K562 (cell line): ENCODE data around the gene ZNF566. TPM values are rescaled to one million over a fixed set of nuclear protein-coding genes. Genes with fewer than 3 reads are reported as not detected.

ENCODE experiments used
- ETV5 ChIP-seq: sonication (generic); formaldehyde crosslinking; IDR thresholded peaks from 2 replicates; pipeline ENCODE4 v1.4.0; 2020; ENCODE audit warnings: low read depth, mild to moderate bottlenecking, missing genetic modification reagents
- FOXO4 ChIP-seq: fragments of 450-650 bp; formaldehyde crosslinking; IDR thresholded peaks from 2 replicates; pipeline ENCODE4 v1.4.0; 2020; ENCODE audit warnings: mild to moderate bottlenecking, moderate library complexity
- HMBOX1 ChIP-seq: sonication (generic); IDR thresholded peaks from 2 replicates; pipeline ENCODE4 v1.6.1; 2016
- NR1H2 ChIP-seq: sonication (generic); formaldehyde crosslinking; IDR thresholded peaks from 2 replicates; pipeline ENCODE4 v1.4.0; 2020; ENCODE audit warnings: mild to moderate bottlenecking, missing genetic modification reagents
- POLR2H ChIP-seq: IDR thresholded peaks from 2 replicates; pipeline ENCODE4 v1.6.1; 2016; ENCODE audit warnings: missing genetic modification characterization, low read depth, mild to moderate bottlenecking, control low read depth, missing compliant biosample characterization, moderate library complexity
- RBM39 ChIP-seq: fragments of 200-400 bp; formaldehyde crosslinking; optimal IDR thresholded peaks from 2 replicates; pipeline ENCODE3; 2018; ENCODE audit warnings: low read depth, low read length
- ZFP36 ChIP-seq: fragments of 150-350 bp; IDR thresholded peaks from 2 replicates; pipeline ENCODE4 v1.6.1; 2018; ENCODE audit warnings: low read length, low read depth; ENCODE audit not compliant: partially characterized antibody
- ZNF444 ChIP-seq: fragments of 250-450 bp; sonication (Bioruptor Pico); IDR thresholded peaks from 2 replicates; pipeline ENCODE4 v1.4.0; 2020; ENCODE audit warnings: mild to moderate bottlenecking, moderate library complexity
- ZNF75A ChIP-seq: fragments of 450-650 bp; formaldehyde crosslinking; IDR thresholded peaks from 2 replicates; pipeline ENCODE4 v1.4.0; 2020; ENCODE audit warnings: mild to moderate bottlenecking
- polyA plus RNA-seq, 8 experiments: library from polyadenylated mRNA; depleted of rRNA in 4 of 8; stranded (reverse) in 5 of 8; unstranded in 3 of 8; fragments of >200 nt; fragmentation: Nextera tagmentation in 2 of 8; fragmentation: Illumina TruSeq in 1 of 8; extraction: Ambion mirVana in 2 of 8; extraction: Trizol in 1 of 8; gene quantifications; 2 replicates each; pipeline versions ENCODE4 v1.2.1 to v1.2.3, GENCODE V29; 2011 to 2014; ENCODE audit warnings: inconsistent platforms in 1 of 8, missing spikeins in 1 of 8
- total RNA-seq, 7 experiments: library from RNA; depleted of rRNA in 6 of 7; stranded (reverse); fragments of >200 nt in 6 of 7; fragmentation: Illumina TruSeq in 2 of 7; extraction: Trizol in 2 of 7; gene quantifications; 2 replicates each; pipeline versions ENCODE4 v1.2.1 to v1.2.3, GENCODE V29; 2011 to 2021; ENCODE audit warnings: low replicate concordance in 1 of 7
- TF ChIP-seq, protein P1 (sequence below): fragments of 250-450 bp; sonication (Bioruptor Pico); IDR thresholded peaks from 2 replicates; pipeline ENCODE4 v1.4.0; 2020; ENCODE audit warnings: borderline replicate concordance
- TF ChIP-seq, protein P2 (sequence below): fragments of 200-600 bp; sonication (generic); IDR thresholded peaks from one replicate; pipeline ENCODE4 v1.6.1; 2012; ENCODE audit warnings: mild to moderate bottlenecking, low read depth, low read length, inconsistent platforms

ZNF566 gene
- total and polyA plus RNA-seq, 9 of the 15 experiments (the other 6 are each of a cell fraction or from before 2014, with no cell fraction given): 5.5 to 11.4 (median 9.7) TPM

- TF ChIP-seq HMBOX1 (no peak), NR1H2 (no peak), POLR2H (tag) (no peak; the same call in none of the 2 replicates), ZFP36 (no peak), RBM39 (no peak), ETV5 (CRISPR knock-in tag) (peak; percentile 47), ZNF75A (CRISPR knock-in tag) (0 out of 2 replicates have a peak, but pooled peaks have one; percentile 34), FOXO4 (no peak), ZNF444 (CRISPR knock-in tag) (no peak)
- TF ChIP-seq, protein P1, sequence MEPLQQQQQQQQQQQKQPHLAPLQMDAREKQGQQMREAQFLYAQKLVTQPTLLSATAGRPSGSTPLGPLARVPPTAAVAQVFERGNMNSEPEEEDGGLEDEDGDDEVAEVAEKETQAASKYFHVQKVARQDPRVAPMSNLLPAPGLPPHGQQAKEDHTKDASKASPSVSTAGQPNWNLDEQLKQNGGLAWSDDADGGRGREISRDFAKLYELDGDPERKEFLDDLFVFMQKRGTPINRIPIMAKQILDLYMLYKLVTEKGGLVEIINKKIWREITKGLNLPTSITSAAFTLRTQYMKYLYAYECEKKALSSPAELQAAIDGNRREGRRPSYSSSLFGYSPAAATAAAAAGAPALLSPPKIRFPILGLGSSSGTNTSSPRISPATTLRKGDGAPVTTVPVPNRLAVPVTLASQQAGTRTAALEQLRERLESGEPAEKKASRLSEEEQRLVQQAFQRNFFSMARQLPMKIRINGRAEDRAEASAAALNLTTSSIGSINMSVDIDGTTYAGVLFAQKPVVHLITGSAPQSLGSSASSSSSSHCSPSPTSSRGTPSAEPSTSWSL (CRISPR knock-in tag): no peak
- TF ChIP-seq, protein P2, sequence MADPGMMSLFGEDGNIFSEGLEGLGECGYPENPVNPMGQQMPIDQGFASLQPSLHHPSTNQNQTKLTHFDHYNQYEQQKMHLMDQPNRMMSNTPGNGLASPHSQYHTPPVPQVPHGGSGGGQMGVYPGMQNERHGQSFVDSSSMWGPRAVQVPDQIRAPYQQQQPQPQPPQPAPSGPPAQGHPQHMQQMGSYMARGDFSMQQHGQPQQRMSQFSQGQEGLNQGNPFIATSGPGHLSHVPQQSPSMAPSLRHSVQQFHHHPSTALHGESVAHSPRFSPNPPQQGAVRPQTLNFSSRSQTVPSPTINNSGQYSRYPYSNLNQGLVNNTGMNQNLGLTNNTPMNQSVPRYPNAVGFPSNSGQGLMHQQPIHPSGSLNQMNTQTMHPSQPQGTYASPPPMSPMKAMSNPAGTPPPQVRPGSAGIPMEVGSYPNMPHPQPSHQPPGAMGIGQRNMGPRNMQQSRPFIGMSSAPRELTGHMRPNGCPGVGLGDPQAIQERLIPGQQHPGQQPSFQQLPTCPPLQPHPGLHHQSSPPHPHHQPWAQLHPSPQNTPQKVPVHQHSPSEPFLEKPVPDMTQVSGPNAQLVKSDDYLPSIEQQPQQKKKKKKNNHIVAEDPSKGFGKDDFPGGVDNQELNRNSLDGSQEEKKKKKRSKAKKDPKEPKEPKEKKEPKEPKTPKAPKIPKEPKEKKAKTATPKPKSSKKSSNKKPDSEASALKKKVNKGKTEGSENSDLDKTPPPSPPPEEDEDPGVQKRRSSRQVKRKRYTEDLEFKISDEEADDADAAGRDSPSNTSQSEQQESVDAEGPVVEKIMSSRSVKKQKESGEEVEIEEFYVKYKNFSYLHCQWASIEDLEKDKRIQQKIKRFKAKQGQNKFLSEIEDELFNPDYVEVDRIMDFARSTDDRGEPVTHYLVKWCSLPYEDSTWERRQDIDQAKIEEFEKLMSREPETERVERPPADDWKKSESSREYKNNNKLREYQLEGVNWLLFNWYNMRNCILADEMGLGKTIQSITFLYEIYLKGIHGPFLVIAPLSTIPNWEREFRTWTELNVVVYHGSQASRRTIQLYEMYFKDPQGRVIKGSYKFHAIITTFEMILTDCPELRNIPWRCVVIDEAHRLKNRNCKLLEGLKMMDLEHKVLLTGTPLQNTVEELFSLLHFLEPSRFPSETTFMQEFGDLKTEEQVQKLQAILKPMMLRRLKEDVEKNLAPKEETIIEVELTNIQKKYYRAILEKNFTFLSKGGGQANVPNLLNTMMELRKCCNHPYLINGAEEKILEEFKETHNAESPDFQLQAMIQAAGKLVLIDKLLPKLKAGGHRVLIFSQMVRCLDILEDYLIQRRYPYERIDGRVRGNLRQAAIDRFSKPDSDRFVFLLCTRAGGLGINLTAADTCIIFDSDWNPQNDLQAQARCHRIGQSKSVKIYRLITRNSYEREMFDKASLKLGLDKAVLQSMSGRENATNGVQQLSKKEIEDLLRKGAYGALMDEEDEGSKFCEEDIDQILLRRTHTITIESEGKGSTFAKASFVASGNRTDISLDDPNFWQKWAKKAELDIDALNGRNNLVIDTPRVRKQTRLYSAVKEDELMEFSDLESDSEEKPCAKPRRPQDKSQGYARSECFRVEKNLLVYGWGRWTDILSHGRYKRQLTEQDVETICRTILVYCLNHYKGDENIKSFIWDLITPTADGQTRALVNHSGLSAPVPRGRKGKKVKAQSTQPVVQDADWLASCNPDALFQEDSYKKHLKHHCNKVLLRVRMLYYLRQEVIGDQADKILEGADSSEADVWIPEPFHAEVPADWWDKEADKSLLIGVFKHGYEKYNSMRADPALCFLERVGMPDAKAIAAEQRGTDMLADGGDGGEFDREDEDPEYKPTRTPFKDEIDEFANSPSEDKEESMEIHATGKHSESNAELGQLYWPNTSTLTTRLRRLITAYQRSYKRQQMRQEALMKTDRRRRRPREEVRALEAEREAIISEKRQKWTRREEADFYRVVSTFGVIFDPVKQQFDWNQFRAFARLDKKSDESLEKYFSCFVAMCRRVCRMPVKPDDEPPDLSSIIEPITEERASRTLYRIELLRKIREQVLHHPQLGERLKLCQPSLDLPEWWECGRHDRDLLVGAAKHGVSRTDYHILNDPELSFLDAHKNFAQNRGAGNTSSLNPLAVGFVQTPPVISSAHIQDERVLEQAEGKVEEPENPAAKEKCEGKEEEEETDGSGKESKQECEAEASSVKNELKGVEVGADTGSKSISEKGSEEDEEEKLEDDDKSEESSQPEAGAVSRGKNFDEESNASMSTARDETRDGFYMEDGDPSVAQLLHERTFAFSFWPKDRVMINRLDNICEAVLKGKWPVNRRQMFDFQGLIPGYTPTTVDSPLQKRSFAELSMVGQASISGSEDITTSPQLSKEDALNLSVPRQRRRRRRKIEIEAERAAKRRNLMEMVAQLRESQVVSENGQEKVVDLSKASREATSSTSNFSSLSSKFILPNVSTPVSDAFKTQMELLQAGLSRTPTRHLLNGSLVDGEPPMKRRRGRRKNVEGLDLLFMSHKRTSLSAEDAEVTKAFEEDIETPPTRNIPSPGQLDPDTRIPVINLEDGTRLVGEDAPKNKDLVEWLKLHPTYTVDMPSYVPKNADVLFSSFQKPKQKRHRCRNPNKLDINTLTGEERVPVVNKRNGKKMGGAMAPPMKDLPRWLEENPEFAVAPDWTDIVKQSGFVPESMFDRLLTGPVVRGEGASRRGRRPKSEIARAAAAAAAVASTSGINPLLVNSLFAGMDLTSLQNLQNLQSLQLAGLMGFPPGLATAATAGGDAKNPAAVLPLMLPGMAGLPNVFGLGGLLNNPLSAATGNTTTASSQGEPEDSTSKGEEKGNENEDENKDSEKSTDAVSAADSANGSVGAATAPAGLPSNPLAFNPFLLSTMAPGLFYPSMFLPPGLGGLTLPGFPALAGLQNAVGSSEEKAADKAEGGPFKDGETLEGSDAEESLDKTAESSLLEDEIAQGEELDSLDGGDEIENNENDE: no peak
Measured at GRCh38 chr19:36489118-36489919, at the start of gene ZNF566 (continued).
